IMR-90 (cell line): ENCODE measurements around the gene ASF1B. TPM values are rescaled to one million over a fixed set of nuclear protein-coding genes. Genes with fewer than 3 reads are reported as not detected.

ENCODE experiments used
- ATAC-seq: fragments of 200-7000 bp; cut with Tn5 transposase; 2 replicates; pipeline ENCODE4 v1.9.1; 2020; ENCODE audit warnings: low read depth, mild to moderate bottlenecking, moderate library complexity
- BruUV-seq: library from RNA; stranded (reverse); fragments of 400-500 nt; replicated peaks from 2 replicates; lab custom pipeline; 2021; lab: Mats Ljungman, UMichigan
- CTCF ChIA-PET: fragments of 300-600 bp; formaldehyde crosslinking; extraction: SDS; loops from one replicate; lab custom pipeline; 2021; ENCODE audit warnings: antibody characterized with exemption; lab: Yijun Ruan, JAX
- POLR2A ChIA-PET: fragments of 300-600 bp; sonication (Branson Sonifier 250); formaldehyde crosslinking; loops from one replicate; lab custom pipeline; 2022; ENCODE audit warnings: antibody characterized with exemption; ENCODE audit not compliant: unreplicated experiment; lab: Charles Lee
- DNase-seq: peaks from one replicate; pipeline ENCODE4 v3.0.0; 2013
- H2AFZ ChIP-seq: replicated peaks from 2 replicates; pipeline ENCODE3; 2013; ENCODE audit warnings: low read length, mild to moderate bottlenecking; ENCODE audit not compliant: poor library complexity
- H2AK5ac ChIP-seq: 2 replicates; pipeline ENCODE4 v1.6.1; 2013; ENCODE audit warnings: low read depth, low read length, inconsistent platforms
- H2AK9ac ChIP-seq: replicated peaks from 2 replicates; pipeline ENCODE3; 2013; ENCODE audit warnings: mild to moderate bottlenecking, low read depth, low read length, moderate library complexity; ENCODE audit not compliant: poor library complexity
- H2BK120ac ChIP-seq: 2 replicates; pipeline ENCODE4 v1.6.1; 2013; ENCODE audit warnings: low read depth, low read length, inconsistent platforms
- H2BK15ac ChIP-seq: 3 replicates; pipeline ENCODE4 v1.6.1; 2013; ENCODE audit warnings: low read depth, low read length, inconsistent platforms
- H2BK20ac ChIP-seq: 2 replicates; pipeline ENCODE4 v1.6.1; 2013; ENCODE audit warnings: low read depth, mild to moderate bottlenecking, inconsistent platforms, low read length, moderate library complexity
- H2BK5ac ChIP-seq: 2 replicates; pipeline ENCODE4 v1.6.1; 2013; ENCODE audit warnings: mild to moderate bottlenecking, low read depth, low read length, inconsistent platforms; ENCODE audit not compliant: poor library complexity, severe bottlenecking
- H3K14ac ChIP-seq: replicated peaks from 2 replicates; pipeline ENCODE4 v1.6.1; 2013; ENCODE audit warnings: low read depth, low read length, inconsistent platforms
- H3K18ac ChIP-seq: 2 replicates; pipeline ENCODE4 v1.6.1; 2013; ENCODE audit warnings: low read depth, low read length, control low read depth
- H3K23ac ChIP-seq: 2 replicates; pipeline ENCODE4 v1.6.1; 2013; ENCODE audit warnings: low read depth, low read length, inconsistent platforms
- H3K27ac ChIP-seq: 2 replicates; pipeline ENCODE4 v1.5.1; 2013; ENCODE audit warnings: mild to moderate bottlenecking, control low read depth, low read length; ENCODE audit not compliant: insufficient read depth
- H3K27me3 ChIP-seq: 2 replicates; pipeline ENCODE4 v1.6.1; 2013; ENCODE audit warnings: low read length; ENCODE audit not compliant: control insufficient read depth, insufficient read depth
- H3K36me3 ChIP-seq: 2 replicates; pipeline ENCODE4 v1.6.1; 2013; ENCODE audit warnings: low read length, mixed read lengths; ENCODE audit not compliant: control insufficient read depth, insufficient read depth
- H3K4ac ChIP-seq: 2 replicates; pipeline ENCODE4 v1.6.1; 2013; ENCODE audit warnings: low read depth, low read length, inconsistent platforms
- H3K4me1 ChIP-seq: 2 replicates; pipeline ENCODE4 v1.6.1; 2013; ENCODE audit warnings: low read length, mixed read lengths; ENCODE audit not compliant: control insufficient read depth, insufficient read depth
- H3K4me2 ChIP-seq: 2 replicates; pipeline ENCODE4 v1.6.1; 2013; ENCODE audit warnings: low read depth, mild to moderate bottlenecking, control low read depth, low read length, moderate library complexity
- H3K4me3 ChIP-seq: 2 replicates; pipeline ENCODE4 v1.5.1; 2013; ENCODE audit warnings: low read depth, mild to moderate bottlenecking, control low read depth, low read length, moderate library complexity; ENCODE audit not compliant: insufficient read depth
- H3K56ac ChIP-seq: 2 replicates; pipeline ENCODE4 v1.6.1; 2013; ENCODE audit warnings: low read length, inconsistent platforms; ENCODE audit not compliant: insufficient read depth; ENCODE audit errors: extremely low read depth
- H3K79me1 ChIP-seq, 2 experiments: 2 replicates each; pipeline ENCODE4 v1.6.1; 2013; ENCODE audit warnings: low read length in 2 of 2, inconsistent platforms in 1 of 2, low read depth in 1 of 2
- H3K9ac ChIP-seq: 2 replicates; pipeline ENCODE4 v1.6.1; 2013; ENCODE audit warnings: low read depth, low read length, control low read depth
- H3K9me1 ChIP-seq: 2 replicates; pipeline ENCODE4 v1.6.1; 2013; ENCODE audit warnings: low read length, inconsistent platforms; ENCODE audit not compliant: insufficient read depth
- H3K9me3 ChIP-seq: 2 replicates; pipeline ENCODE4 v1.6.1; 2013; ENCODE audit warnings: low read length; ENCODE audit not compliant: control insufficient read depth, insufficient read depth
- H4K20me1 ChIP-seq: 2 replicates; pipeline ENCODE4 v1.6.1; 2013; ENCODE audit warnings: low read length, inconsistent platforms; ENCODE audit not compliant: insufficient read depth
- H4K5ac ChIP-seq: 2 replicates; pipeline ENCODE4 v1.6.1; 2013; ENCODE audit warnings: mild to moderate bottlenecking, low read depth, low read length, control low read depth
- H4K8ac ChIP-seq, 2 experiments: 2 replicates each; pipeline ENCODE4 v1.6.1; 2013; ENCODE audit warnings: low read depth in 2 of 2, low read length in 2 of 2, control low read depth in 1 of 2, inconsistent platforms in 1 of 2
- H4K91ac ChIP-seq: 2 replicates; pipeline ENCODE4 v1.6.1; 2013; ENCODE audit warnings: low read depth, low read length, inconsistent platforms; ENCODE audit not compliant: insufficient read depth
- BHLHE40 ChIP-seq: fragments of 150-350 bp; IDR thresholded peaks from 2 replicates; pipeline ENCODE4 v1.6.1; 2016; ENCODE audit warnings: mild to moderate bottlenecking, low read depth, low read length
- CEBPB ChIP-seq: IDR thresholded peaks from 2 replicates; pipeline ENCODE4 v1.6.1; 2012; ENCODE audit warnings: low read depth, low read length, improper control_type of control experiment
- CHD1 ChIP-seq: IDR thresholded peaks from 2 replicates; pipeline ENCODE4 v1.6.1; 2012; ENCODE audit warnings: low read depth, low read length, improper control_type of control experiment
- CTCF ChIP-seq: conservative IDR thresholded peaks from 2 replicates; pipeline ENCODE4 v1.5.1; 2012; ENCODE audit warnings: mild to moderate bottlenecking, low read depth, low read length, improper control_type of control experiment
- MAFK ChIP-seq: IDR thresholded peaks from 2 replicates; pipeline ENCODE4 v1.6.1; 2012; ENCODE audit warnings: low read depth, low read length, improper control_type of control experiment
- MAZ ChIP-seq: IDR thresholded peaks from 2 replicates; pipeline ENCODE4 v1.6.1; 2012; ENCODE audit warnings: low read depth, mild to moderate bottlenecking, low read length, improper control_type of control experiment, moderate library complexity, borderline replicate concordance
- MXI1 ChIP-seq: IDR thresholded peaks from 2 replicates; pipeline ENCODE4 v1.6.1; 2012; ENCODE audit warnings: low read depth, mild to moderate bottlenecking, low read length, moderate library complexity, borderline replicate concordance
- NFE2L2 ChIP-seq: fragments of 150-350 bp; IDR thresholded peaks from 2 replicates; pipeline ENCODE4 v1.6.1; 2016; ENCODE audit warnings: low read depth, mild to moderate bottlenecking, low read length
- POLR2A ChIP-seq: IDR thresholded peaks from 2 replicates; pipeline ENCODE4 v1.6.1; 2012; ENCODE audit warnings: mild to moderate bottlenecking, low read depth, low read length
- RAD21 ChIP-seq: IDR thresholded peaks from 2 replicates; pipeline ENCODE4 v1.6.1; 2012; ENCODE audit warnings: low read length, improper control_type of control experiment
- RCOR1 ChIP-seq: IDR thresholded peaks from 2 replicates; pipeline ENCODE4 v1.6.1; 2012; ENCODE audit warnings: mild to moderate bottlenecking, low read length, improper control_type of control experiment; ENCODE audit not compliant: insufficient replicate concordance
- RFX5 ChIP-seq: IDR thresholded peaks from 2 replicates; pipeline ENCODE4 v1.8.0; 2012; ENCODE audit warnings: low read depth, mild to moderate bottlenecking, low read length, moderate library complexity
- SMC3 ChIP-seq: fragments of 150-350 bp; IDR thresholded peaks from 2 replicates; pipeline ENCODE4 v1.6.1; 2016; ENCODE audit warnings: low read depth, mild to moderate bottlenecking, antibody characterized with exemption, low read length, moderate library complexity
- USF2 ChIP-seq: fragments of 150-350 bp; IDR thresholded peaks from 2 replicates; pipeline ENCODE4 v1.6.1; 2017; ENCODE audit warnings: mild to moderate bottlenecking, antibody characterized with exemption, low read length, low read depth
- WGBS, 2 experiments: methylation state at CpG; one replicate each; pipeline versions ENCODE4 v1.1.5 to v1.1.7; 2013; ENCODE audit warnings: missing lambda C conversion rate in 2 of 2; ENCODE audit not compliant: insufficient read length in 1 of 2; ENCODE audit errors: extremely low coverage in 2 of 2; 5-methylcytosine and 5-hydroxymethylcytosine counted together
- dilution Hi-C: fragments of 300-500 bp; cut with HindIII; formaldehyde crosslinking; loops from one replicate; pipeline ENCODE4 v1.14.3; 2018; ENCODE audit warnings: low sequenced_read_pairs; ENCODE audit not compliant: unreplicated experiment
- in situ Hi-C: fragments of 300-500 bp; cut with MboI; formaldehyde crosslinking; loops from 3 replicates; pipeline ENCODE4 v1.14.3; 2019; ENCODE audit warnings: low sequenced_read_pairs, inconsistent platforms, mixed read lengths
- intact Hi-C: fragments of 100-400 bp; cut with micrococcal nuclease; formaldehyde crosslinking; loops from 2 replicates; pipeline ENCODE4 v1.10.0; 2022
- polyA plus RNA-seq, 3 experiments: library from polyadenylated mRNA; depleted of rRNA; stranded (reverse); fragments of >200 nt; gene quantifications; 2 replicates each; pipeline ENCODE4 v1.2.3, GENCODE V29; 2012; ENCODE audit warnings: low replicate concordance in 1 of 3
- total RNA-seq: library from RNA; depleted of rRNA; stranded (reverse); fragments of >200 nt; gene quantifications from 2 replicates; pipeline ENCODE4 v1.2.3, GENCODE V29; 2012
- TF ChIP-seq, protein P1 (sequence below): fragments of 150-350 bp; IDR thresholded peaks from 2 replicates; pipeline ENCODE4 v1.6.1; 2016; ENCODE audit warnings: low read depth, mild to moderate bottlenecking, low read length, moderate library complexity, borderline replicate concordance

The ASF1B gene
- total and polyA plus RNA-seq, 2 of the 4 experiments (the other 2 are of a cell fraction) = 10.4 to 12.1 TPM

GRCh38 chr19:14127929-14128509 is 8.4 kb downstream of the ASF1B start:
- H3K27ac ChIP-seq = no peak overlapping the region
- H3K56ac ChIP-seq = no peak overlapping the region
- no TSS peak for BruUV-seq
- no peak overlapping the region for H3K14ac ChIP-seq
- H4K8ac ChIP-seq = no peak overlapping the region
- no peak overlapping the region for H2BK15ac ChIP-seq
- H3K23ac ChIP-seq = no peak overlapping the region
- no peak overlapping the region for H3K18ac ChIP-seq
- no peak overlapping the region for H2AK9ac ChIP-seq
- no peaks in the 10 kb centered on the region for H3K27me3 ChIP-seq
- no peak overlapping the region for H3K9ac ChIP-seq
- H3K4ac ChIP-seq = no peak overlapping the region
- in situ Hi-C loops = no loop called here
- no peaks in the 10 kb centered on the region for H3K9me1 ChIP-seq
- H3K36me3 ChIP-seq = no peaks in the 10 kb centered on the region
- H3K79me1 ChIP-seq = peaks cover 0 to 23% of the 10 kb centered on the region in 2 experiments; a peak in 3 of 4 replicates
- no peaks in the 10 kb centered on the region for H3K4me1 ChIP-seq
- H3K9me3 ChIP-seq = no peaks in the 10 kb centered on the region
- ChIA-PET CTCF (interaction anchor here (0.5 kb wide), 1 partner anchor 69 kb away, joined by 3 read pairs; no protein-coding TSS in a partner anchor), POLR2A (no interaction called here)
- no peak overlapping the region for H2AFZ ChIP-seq
- no peak overlapping the region for H3K4me2 ChIP-seq
- no peak overlapping the region for H3K4me3 ChIP-seq
- ATAC-seq (no peak; the same call in 1 of the 2 replicates), DNase-seq (no peak)
- H2BK5ac ChIP-seq = no peak overlapping the region
- dilution Hi-C loops = no loop called here
- intact Hi-C loops = no loop called here
- no peak overlapping the region for H2AK5ac ChIP-seq
- no peaks in the 10 kb centered on the region for H4K20me1 ChIP-seq
- H4K5ac ChIP-seq = no peak overlapping the region
- no peak overlapping the region for H4K91ac ChIP-seq
- WGBS, 2 experiments = no CpG with 5 or more reads among the region's 4 CpGs
- no peak overlapping the region for H2BK120ac ChIP-seq
- no peak overlapping the region for H2BK20ac ChIP-seq
- TF ChIP-seq CHD1 (no peak), CTCF (no peak), NFE2L2 (no peak), MAFK (no peak), RAD21 (no peak), RFX5 (no peak), BHLHE40 (no peak), USF2 (no peak), POLR2A (no peak), RCOR1 (no peak), CEBPB (no peak), MXI1 (no peak), SMC3 (no peak), MAZ (no peak)
- TF ChIP-seq, protein P1, sequence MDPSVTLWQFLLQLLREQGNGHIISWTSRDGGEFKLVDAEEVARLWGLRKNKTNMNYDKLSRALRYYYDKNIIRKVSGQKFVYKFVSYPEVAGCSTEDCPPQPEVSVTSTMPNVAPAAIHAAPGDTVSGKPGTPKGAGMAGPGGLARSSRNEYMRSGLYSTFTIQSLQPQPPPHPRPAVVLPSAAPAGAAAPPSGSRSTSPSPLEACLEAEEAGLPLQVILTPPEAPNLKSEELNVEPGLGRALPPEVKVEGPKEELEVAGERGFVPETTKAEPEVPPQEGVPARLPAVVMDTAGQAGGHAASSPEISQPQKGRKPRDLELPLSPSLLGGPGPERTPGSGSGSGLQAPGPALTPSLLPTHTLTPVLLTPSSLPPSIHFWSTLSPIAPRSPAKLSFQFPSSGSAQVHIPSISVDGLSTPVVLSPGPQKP = no peak
